ENCODE results near the gene PRPS1.
"Not testable (repeated sequence)": the region's sequence is repeated elsewhere in the genome, so short reads cannot be mapped to it uniquely, and the experiment has no call there.

PRPS1 gene

DNA sequence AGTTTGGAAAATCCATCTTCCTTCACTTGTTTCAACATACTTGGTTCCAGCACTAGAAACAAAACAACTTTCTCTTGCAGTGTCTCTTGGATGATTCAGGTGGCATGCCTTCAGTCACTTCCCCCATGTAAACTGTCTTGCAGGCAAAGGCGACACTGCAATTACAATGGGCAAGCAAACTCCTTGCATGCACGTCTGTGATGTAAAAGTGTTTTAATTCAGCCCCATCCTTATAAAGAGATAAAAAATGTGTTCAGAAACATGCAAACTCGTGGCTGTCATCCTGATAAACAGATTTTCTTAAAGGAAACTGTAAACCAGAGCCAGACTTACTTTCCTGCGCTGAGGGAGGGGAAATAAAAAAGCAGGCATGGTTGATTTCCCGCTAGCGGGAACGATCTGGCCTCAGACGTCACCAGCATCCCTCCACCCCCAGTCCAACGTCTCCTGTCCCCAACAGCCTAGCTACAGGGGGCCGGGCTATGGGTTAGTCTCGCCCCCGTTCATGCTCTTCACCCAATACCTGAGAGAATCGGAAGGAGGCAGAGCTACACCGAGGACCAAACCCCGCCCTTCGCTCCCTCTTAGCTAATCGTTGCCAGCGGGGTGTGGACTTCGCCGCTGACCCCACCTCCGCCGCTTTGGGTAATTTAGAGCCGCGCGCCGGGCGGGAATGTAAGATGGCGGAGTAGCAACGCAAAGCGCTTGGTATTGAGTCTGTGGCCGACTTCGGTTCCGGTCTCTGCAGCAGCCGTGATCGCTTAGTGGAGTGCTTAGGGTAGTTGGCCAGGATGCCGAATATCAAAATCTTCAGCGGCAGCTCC is at the start of gene PRPS1:
Gene PRPS1, plus strand, starts transcription at position 673 of the 824 bp plus-strand sequence. Its CDS starts 119 bp downstream, at position 792.
- DNase-seq, result peak; percentile 60 to 77 (median 74)

DNA sequence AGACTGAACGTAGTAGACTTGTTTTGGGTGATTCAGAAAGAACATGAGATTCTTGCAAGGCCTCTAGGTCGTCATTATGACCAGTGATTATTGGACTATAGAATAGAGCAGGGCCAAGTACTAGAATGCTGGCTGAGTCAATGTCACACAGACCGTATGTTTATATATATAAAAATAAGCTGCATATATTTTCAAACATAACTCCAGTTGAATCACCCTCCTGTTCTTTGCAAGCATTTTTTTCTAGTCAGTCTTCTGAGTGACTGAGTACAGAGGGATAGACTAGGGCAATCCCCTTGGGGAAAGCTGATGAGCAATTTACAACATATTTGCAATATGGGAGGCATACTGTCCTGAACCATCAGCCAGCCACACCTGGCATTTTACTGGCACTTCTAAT is 48.4 kb upstream of the PRPS1 start:
- no peak for DNase-seq

DNA sequence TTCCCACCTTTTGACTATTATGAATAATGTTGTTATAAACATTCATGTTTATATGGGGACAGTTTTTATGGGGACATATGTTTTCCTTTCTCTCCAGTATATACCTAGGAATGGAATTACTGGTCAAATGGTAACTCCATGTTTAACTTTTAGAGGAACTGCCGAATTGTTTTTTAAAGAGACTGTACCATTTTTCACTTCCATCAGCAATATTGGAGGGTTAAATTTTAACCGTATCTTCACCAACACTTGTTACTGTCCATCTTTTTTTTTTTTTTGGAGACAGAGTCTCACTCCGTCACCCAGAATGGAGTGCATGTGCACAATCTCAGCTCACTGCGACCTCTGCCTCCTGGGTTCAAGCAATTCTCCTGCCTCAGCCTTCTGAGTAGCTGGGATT is 46.4 kb upstream of the PRPS1 start:
- DNase-seq, result no peak

DNA sequence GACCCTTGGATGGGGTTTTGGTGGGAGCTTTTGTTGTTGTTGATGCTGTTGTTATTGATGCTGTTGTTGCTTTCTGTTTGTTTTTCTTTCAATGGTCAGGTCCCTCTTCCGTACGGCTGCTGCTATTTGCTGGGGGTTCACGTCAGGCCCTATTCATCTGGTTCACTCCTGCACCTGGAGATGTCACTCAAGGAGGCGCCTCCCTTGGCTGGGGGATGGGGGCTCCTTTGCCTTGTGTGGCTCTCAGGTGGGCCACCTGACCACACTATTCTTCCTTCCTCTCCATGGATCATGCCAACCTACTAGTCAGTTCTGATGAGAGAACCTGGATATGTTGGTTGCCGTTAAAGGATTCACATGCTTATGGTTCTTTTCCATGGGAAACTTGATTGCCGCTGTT is 39.1 kb upstream of the PRPS1 start:
- no peak for DNase-seq

DNA sequence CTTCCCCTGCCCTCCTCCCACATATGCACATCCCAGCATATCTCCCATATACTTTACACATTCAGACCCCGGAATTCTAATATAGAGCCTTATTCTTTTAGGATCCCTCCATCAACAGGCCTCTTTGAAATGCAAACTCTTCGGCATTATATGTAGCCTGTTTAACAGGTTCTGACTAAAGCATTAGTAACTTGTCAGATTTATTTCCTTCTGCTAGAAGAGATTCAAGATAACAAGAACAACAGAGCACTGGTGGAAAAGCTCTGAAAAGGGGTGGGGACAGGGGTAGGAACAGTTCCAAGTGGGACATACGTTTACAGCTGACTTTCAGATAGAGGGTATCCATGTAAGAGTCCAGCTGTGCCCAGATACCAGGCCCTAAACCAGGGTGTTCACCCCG is 31.7 kb upstream of the PRPS1 start:
- DNase-seq, result no peak

DNA sequence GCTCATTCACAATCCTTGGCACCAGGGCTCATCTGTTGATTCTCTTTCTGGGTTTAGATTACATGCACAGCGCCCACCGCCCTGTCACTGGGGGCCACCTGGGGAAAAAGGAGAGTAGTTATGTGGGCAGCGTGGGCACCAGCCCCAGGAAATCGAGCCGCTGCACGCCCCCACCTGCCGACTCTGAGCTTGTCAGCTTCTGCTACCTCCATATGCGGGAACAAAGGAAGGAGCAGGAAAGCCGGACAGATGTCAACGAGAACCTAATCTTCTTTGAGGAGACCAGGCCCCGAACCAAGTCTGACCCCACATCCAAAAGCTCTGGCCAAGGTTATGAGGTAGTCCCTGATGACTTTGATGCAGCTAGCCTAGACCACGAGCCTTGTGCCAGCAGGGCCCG is 31.0 kb upstream of the PRPS1 start:
- DNase-seq, result no peak

DNA sequence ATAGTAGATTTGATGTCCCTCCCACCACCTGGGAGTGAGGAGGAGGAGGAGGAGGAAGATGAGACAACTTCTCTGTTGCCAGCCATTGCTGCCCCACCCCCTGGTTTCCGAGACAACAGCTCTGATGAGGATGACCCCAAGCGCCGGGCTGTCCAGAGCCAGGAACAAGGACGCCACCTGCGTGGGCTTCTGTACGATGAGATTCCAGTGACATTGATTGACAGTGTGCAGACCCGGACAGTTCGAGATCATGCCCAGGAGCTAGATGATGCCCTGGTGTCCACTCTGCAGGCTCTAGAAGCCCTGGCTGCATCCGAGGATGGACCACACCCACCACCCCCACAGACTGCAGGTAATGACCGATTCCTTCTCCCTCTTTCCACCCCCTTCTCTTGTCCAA is 30.5 kb upstream of the PRPS1 start:
- DNase-seq, result no peak

DNA sequence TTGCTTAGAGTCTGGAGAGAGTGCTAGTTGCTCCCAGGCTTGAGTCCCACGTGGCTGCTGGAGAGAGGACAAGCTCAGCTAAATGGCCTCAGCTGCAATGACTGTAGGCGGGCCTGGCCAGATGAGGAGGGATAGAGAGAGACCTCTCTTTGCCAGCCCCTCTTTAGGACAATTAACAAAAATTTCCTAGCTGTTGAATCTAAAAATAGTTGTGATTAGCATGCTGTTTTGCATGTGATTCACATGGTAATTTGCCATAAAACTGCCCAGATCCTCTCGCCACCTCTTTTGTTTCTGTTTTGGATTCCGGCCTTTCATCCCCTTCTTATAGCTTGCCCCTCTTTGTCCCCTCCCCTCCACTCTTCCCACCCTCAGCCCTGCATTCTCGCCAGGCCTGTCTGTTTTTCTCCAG is 28.9 kb upstream of the PRPS1 start:
- DNase-seq, result no peak

DNA sequence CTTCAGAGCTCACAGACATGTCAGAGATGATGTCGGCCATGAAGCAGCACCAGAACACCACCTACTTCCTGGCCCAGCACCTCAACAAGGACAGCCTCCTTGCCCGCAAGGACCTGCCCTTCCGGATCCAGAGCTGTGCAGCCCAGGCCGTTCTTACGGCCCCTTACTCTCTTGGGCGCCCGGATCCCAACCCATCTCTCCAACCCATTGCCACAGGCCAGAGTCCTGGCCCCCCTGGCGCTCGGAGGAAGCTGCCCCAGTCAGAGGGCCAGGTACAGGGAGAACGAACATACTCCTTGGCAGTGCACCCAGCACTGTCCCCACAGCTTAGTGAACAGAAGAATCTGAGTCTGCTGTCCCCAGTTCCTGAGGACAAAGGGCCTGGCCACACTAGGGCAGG is 27.9 kb upstream of the PRPS1 start:
- no peak for DNase-seq

DNA sequence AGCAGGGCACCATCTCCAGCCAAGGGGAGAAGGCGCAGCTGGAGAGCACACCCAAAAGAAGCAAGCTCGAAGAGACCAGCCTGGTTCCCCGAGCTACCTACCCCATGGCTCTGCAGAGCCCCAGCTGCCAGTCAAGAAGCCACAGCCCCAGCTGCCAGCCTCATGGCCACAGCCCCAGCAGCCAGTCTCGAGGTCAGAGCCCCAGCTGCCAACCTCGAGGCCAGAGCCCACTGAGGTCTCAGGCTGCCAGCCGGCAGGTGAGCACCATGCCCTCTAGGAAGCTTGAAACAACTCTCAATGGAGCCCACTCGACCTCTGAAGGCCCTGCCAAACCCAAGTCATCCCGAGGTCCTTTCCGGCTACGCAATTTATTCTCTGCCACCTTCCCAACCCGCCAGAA is 27.0 kb upstream of the PRPS1 start:
- no peak for DNase-seq

DNA sequence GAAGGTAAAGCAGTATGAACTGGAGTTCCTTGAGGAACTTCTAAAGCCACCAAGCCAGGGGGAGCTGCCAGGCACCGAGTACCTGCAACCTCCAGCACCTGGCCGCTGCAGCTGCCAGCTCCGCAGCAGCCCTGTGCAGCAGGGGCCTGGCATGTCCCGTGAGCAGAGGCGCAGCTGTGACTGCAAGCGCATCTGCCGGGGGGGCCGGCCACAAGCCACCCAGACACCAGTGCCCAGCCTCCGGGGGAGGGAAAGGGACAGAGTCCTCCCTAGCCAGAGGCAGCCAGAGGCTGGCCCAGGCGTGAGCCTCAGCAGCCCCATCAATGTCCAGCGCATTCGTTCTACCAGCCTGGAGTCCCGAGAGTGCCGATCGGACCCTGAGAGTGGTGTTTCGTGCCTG is 26.6 kb upstream of the PRPS1 start:
- DNase-seq, result no peak

DNA sequence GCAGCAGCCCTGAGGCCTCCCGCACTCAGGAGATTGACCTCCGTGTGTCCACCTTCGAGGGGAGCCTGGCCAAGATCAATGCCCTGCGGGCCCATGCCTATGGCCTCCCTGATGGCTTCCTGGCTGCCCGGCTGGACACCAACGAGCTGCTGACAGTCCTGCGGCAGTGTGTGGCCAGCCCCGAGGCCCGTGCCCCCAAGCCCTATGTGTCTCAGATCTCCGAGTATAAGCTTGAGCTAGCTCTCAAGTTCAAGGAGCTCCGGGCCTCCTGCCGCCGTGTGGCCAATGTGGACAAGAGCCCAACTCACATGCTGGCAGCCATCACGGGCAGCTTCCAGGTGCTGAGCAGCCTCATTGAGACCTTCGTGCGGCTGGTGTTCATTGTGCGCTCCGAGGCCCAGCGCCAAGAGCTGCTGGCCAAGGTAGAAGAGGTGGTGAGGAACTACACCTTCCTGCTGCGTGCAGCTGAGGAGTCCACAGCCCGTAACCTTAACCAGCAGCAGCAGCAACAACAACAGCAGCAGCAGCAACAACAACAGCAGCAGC is 25.5 kb upstream of the PRPS1 start:
- DNase-seq, result no peak

DNA sequence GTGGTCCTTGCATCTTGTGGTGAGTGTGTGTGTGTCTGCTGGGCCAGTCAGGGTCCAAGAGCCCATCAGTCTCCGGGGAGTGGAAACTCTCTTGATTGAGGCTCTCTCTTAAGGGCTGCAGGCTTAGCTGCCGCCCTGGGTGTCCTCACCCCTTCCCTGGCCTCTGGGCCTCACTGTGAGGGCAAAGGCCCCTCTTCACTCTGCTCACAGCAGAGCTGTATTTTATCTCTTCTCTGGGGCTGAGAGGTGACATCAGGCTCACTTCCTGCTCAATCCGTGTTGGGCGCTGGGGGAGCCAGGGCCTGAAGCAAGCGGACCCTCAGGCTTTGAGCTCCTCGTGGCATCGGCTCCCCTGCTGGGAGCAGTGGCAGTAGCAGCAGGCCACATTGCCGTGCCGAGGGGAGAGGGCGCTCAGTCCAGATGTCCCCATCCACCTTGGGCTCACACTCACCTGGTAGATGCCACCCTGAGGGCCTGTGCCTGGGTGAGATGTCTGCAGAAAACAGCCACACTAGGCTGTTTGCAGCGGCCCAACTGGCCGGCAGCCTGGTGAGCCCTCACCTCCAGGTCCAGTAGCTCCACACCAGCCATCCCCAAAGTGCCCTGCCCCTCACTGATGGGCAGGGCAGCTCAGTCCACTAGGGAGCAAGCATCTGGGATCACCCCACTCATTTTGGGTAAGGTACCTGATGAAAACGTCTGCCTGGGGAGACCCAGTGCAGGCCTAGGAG is 24.7 kb upstream of the PRPS1 start:
- no peak for DNase-seq

DNA sequence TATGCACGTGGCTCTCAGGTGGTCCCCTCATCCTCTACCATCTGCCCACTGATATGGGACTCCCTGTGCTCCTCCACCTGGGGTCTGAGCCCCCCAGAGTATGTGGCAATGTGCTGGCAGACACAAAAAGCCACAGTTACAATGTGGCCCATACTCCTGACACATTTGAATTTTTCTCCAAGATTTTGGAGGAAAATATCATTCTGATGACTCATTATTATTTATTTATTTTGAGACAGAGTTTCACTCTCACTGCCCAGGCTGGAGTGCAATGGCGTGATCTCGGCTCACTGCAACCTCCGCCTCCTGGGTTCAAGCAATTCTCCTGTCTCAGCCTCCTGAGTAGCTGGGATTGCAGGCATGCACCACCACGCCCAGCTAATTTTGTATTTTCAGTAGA is 19.2 kb upstream of the PRPS1 start:
- not testable (repeated sequence) for DNase-seq

DNA sequence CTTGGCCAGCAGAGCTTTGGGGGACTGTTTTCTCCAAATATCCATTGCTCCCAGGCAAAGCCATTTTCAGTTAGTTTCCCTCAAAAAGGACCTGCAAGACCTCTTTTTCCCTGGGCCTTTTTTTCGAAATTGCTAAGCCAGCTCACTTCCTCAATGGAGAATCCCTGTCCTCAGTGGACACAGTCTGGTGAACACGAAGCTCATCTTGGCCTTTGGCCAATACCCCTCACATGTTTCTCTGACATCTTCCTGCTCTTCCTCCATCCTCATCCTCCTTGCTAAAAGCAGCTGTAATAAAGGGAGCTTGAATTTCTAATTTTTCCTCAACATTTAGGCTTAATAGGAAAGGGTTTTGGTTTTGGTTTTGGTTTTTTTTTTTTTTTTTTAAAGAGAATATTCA is 17.6 kb upstream of the PRPS1 start:
- DNase-seq, result no peak

DNA sequence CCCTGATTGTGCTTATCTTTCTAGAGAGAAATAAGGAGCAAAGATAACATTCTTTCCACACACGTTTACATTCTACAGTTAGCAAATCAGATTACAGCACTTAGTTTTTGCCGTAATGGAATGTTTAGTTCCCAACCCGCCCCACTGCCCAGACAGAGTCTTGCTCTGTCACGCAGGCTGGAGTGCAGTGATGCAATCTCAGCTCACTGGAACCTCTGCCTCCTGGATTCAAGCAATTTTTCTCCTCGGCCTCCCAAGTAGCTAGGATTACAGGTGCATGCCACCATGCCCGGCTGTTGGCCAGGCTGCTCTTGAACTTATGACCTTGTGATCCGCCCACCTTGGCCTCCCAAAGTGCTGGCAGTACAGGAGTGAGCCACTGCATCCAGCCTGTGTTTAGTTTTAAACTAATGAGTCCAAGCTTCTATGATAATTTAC is 8.4 kb upstream of the PRPS1 start:
- no peak for DNase-seq

DNA sequence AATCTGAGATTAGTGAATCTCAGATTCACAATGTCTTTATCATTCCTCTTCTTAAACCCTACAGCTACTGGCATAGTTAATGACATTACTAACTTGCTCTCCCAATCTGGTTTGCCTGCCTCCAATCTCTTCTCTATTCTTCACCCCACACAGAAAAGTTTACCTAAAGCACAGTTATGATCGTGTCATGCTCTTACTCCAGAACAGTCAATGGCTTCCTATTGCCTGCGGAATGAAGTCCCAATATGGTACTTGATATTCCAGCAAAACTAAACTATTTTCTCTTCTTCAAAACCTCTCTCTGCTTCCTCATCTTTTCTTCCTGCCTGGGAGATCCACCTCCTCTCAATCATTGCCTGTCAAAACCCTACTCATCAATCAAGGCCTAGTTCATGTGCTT is 3.4 kb upstream of the PRPS1 start:
- DNase-seq, result no peak

DNA sequence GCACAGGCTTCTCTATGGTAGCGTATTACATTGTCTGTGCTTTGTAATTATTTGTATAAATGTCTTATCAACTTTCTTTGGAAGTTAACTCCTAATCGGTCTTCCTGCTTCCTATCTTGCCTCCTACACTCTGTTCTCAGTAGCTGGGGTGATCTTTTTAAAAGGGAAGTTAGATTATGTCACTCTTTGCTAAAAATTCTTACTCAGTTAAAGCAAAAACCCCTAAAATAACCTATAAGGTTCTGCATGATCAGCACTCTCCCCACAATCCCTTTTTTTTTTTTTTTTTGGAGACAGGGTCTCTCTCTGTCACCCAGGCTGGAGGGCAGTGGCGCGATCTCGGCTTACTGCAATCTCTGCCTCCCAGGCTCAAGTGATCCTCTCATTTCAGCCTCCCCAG is 2.6 kb upstream of the PRPS1 start:
- no peak for DNase-seq

DNA sequence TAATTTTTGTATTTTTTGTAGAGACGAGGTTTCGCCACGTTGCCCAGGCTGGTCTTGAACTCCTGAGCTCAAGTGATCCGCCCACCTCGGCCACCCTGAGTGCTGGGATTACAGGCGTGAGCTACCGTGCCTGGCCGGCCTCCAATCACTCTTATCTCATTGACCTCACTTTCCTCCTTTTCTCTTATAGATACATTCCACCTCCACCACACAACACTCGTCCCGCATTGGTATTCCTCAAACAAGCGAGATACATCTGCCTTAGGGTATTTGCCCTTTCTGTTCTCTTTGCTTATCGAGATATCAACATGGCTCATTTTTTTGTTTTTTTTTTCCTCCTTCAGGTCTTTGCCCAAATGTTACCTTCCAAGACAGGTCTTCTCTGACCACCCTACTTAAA is 1.8 kb upstream of the PRPS1 start:
- DNase-seq, result no peak

DNA sequence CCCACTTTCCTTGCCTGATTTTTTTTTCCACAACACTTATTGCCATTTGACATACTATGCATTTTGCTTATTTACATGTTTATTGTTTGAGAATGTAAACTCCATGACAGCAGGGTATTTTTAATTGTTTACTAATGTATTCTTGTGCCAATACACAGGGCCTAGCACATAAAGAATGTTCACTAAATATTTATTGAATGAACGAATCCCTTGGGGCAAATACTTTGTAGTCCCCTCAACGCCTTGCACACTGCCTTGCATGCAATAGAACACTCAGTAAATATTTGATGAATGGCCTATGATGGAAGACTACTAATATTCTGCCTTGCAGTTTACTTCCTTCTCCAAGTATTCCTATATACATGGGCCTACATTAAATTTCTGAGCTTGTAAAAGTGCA is 1.4 kb upstream of the PRPS1 start:
- DNase-seq, result no peak

DNA sequence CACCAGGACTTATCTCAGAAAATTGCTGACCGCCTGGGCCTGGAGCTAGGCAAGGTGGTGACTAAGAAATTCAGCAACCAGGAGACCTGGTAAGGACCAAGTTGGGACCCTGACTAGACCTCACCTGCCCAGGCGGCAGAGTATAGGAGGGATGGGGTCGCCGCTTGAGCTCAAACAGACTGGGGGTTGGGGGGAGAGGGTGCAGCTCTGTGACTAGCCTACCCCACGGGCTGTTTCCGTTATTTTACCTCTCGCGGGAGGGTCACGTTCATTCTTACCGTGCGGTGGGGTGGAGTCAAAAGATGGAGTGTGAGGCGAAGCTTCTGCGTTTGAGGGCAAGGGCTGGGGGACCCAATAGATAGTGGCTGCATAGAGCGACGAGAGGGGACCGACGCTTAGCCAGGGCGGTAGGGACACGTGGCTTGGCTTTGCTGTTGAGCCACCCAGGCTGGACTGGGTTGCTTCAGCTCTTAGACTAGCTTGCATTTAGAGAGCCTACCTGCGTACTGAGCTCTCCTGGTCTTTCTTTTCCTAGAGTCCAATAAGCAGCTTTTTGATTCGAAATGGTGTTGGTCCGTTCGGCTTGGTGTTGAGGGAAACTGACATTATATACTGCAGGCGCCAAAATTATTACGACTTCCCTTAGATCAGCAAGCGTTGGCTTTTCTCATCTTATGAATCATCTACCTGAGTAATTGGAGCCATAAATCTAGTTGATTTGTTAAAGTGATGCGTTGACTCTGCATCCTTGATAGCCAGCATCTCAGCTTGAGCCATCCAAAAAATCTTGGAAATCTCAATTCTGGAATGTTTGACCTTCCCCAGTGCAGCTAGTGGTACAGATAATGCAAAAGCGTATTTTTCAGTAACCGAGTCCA is 591 bp downstream of the PRPS1 start:
- DNase-seq, result peak; percentile 2 to 13 (median 6)

DNA sequence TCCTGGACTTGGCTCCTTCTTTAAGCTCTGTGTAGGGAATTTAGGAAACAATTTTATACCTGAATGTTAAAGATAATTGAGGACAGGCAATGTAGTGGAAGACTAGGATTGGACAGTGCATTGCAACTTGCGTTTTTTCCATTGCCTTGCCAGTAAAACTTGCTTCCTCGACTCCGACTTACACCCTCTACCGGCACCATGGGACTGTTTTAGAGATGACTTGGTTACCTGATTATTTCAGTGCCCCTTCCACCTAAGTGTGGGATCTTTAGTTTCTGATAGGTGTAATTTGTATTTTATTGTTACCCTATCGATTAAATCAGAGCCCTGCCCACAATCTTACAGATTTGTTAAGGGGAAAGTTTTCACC is 1.2 kb downstream of the PRPS1 start:
- DNase-seq, result no peak

DNA sequence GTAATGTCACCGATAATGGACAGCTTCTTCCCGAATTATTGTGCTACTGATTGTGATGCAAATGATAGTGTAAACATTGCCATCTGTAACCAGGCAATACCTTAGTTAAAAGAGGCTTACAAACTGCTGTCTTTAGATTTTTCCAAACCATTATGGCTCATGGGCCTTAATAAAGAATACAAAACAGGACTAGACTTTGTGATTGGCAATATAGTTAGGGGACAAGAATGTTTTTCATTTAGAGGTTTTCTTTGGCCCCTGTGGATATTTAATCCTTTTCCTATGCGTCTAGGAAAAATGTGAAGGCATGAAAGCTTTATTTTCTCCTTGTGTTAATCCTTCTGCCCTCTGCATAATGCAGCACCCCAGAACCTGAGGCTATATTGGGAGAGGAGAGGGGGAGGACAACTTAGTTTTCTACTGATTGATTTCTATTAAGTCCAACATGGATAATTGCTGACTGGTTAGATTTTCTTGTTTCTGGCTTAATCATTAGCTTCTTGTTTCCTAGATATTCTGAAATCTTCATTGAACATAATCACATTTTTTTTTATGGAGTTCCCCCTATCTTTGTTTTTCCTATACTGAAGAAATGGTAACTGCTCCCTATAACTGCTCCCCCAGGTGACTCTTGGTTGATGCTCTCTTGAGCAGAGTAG is 1.9 kb downstream of the PRPS1 start:
- DNase-seq, result no peak
